Loucy (cell line): Measurements from ENCODE around the gene IFITM10.

Experiments
- H2AFZ ChIP-seq: fragments of 200-600 bp; sonication (generic); 2 replicates; pipeline ENCODE4 v1.6.0; 2016; ENCODE audit warnings: antibody characterized with exemption, mild to moderate bottlenecking, low read length, moderate library complexity
- H3F3A ChIP-seq: fragments of 200-600 bp; 2 replicates; pipeline ENCODE4 v1.6.0; 2016; ENCODE audit warnings: antibody characterized with exemption, low read depth, mild to moderate bottlenecking
- H3K27me3 ChIP-seq: fragments of 200-600 bp; sonication (generic); 2 replicates; pipeline ENCODE4 v1.6.1; 2014; ENCODE audit warnings: low read length, mild to moderate bottlenecking; ENCODE audit not compliant: insufficient read depth, poor library complexity, severe bottlenecking
- H3K36me3 ChIP-seq: fragments of 200-600 bp; sonication (generic); 2 replicates; pipeline ENCODE4 v1.6.1; 2016; ENCODE audit warnings: low read length; ENCODE audit not compliant: insufficient read depth
- H3K4me1 ChIP-seq: fragments of 200-600 bp; sonication (generic); 2 replicates; pipeline ENCODE4 v1.5.1; 2014; ENCODE audit warnings: low read length, mild to moderate bottlenecking; ENCODE audit not compliant: insufficient read depth, poor library complexity, severe bottlenecking
- H3K4me2 ChIP-seq: fragments of 200-600 bp; sonication (generic); 2 replicates; pipeline ENCODE4 v1.6.0; 2014; ENCODE audit warnings: antibody characterized with exemption, low read length, low read depth, mild to moderate bottlenecking; ENCODE audit not compliant: poor library complexity, severe bottlenecking
- H3K4me3 ChIP-seq: fragments of 200-600 bp; sonication (generic); 2 replicates; pipeline ENCODE4 v1.5.1; 2014; ENCODE audit warnings: low read length, mild to moderate bottlenecking, mixed read lengths; ENCODE audit not compliant: poor library complexity, severe bottlenecking
- H3K79me2 ChIP-seq: fragments of 200-600 bp; sonication (generic); 2 replicates; pipeline ENCODE4 v1.6.1; 2014; ENCODE audit warnings: low read length; ENCODE audit not compliant: insufficient read depth
- H3K9ac ChIP-seq: fragments of 200-600 bp; sonication (generic); 2 replicates; pipeline ENCODE4 v1.6.0; 2014; ENCODE audit warnings: mild to moderate bottlenecking, low read depth, low read length, moderate library complexity; ENCODE audit not compliant: poor library complexity, severe bottlenecking
- H3K9me2 ChIP-seq: fragments of 200-600 bp; sonication (generic); replicated peaks from 2 replicates; pipeline ENCODE4 v1.6.1; 2016; ENCODE audit warnings: low read depth, low read length, mixed read lengths
- H3K9me3 ChIP-seq: fragments of 200-600 bp; sonication (generic); 2 replicates; pipeline ENCODE4 v1.6.1; 2014; ENCODE audit warnings: mild to moderate bottlenecking, antibody characterized with exemption, low read length, low read depth; ENCODE audit not compliant: insufficient read depth
- H4K20me1 ChIP-seq: fragments of 200-600 bp; sonication (generic); 2 replicates; pipeline ENCODE4 v1.6.0; 2014; ENCODE audit warnings: antibody characterized with exemption, low read length, mild to moderate bottlenecking; ENCODE audit not compliant: insufficient read depth, poor library complexity, severe bottlenecking
- EZH2phosphoT487 ChIP-seq: fragments of 200-600 bp; IDR thresholded peaks from 2 replicates; pipeline ENCODE4 v1.6.1; 2018; ENCODE audit warnings: antibody characterized with exemption, mild to moderate bottlenecking, moderate library complexity, borderline replicate concordance
- TF ChIP-seq, protein P1 (sequence below): fragments of 200-600 bp; sonication (generic); conservative IDR thresholded peaks from 2 replicates; pipeline ENCODE4 v1.5.1; 2014; ENCODE audit warnings: mild to moderate bottlenecking, antibody characterized with exemption, low read length

Gene IFITM10

DNA sequence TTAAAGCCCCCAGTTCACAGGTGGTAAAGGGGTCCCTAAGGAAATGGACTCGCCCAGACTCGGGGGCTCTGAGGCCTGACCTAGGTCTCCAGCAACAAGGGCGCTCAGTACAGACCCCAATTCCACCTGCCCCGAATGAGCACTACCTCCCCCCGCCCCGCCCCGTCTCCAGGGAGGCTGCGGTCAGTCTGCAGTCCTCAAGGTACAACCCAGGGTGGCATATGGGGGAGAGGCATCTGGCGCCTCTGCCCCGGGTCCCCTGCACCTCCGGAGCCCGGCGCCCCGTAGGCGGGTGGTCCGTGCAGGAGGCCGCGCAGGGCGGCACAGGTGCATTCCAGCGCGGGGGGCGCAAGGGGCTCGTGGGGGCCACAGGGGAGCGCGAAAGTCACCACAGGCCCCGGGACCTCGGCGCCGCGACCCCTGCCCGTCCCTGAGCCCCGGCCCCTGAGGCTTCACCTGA, 13.0 kb upstream of the IFITM10 start:
- Histone ChIP-seq H3K9me2 (no peaks in the 10 kb centered on the region), H3K4me1 (peaks cover 49% of the 10 kb centered on the region), H3K9me3 (no peaks in the 10 kb centered on the region), H3F3A (peaks cover 6% of the 10 kb centered on the region; the same call in 1 of the 2 replicates), H3K27me3 (peaks cover 3% of the 10 kb centered on the region), H3K4me2 (peak overlapping the region; percentile 100), H4K20me1 (peaks cover 12% of the 10 kb centered on the region), H3K79me2 (peaks cover 54% of the 10 kb centered on the region), H2AFZ (no peak overlapping the region), H3K4me3 (peak overlapping the region; percentile 95), H3K36me3 (no peaks in the 10 kb centered on the region), H3K9ac (peak overlapping the region; percentile 99)
- TF ChIP-seq EZH2phosphoT487: no peak
- TF ChIP-seq, protein P1, sequence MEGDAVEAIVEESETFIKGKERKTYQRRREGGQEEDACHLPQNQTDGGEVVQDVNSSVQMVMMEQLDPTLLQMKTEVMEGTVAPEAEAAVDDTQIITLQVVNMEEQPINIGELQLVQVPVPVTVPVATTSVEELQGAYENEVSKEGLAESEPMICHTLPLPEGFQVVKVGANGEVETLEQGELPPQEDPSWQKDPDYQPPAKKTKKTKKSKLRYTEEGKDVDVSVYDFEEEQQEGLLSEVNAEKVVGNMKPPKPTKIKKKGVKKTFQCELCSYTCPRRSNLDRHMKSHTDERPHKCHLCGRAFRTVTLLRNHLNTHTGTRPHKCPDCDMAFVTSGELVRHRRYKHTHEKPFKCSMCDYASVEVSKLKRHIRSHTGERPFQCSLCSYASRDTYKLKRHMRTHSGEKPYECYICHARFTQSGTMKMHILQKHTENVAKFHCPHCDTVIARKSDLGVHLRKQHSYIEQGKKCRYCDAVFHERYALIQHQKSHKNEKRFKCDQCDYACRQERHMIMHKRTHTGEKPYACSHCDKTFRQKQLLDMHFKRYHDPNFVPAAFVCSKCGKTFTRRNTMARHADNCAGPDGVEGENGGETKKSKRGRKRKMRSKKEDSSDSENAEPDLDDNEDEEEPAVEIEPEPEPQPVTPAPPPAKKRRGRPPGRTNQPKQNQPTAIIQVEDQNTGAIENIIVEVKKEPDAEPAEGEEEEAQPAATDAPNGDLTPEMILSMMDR: no peak

DNA sequence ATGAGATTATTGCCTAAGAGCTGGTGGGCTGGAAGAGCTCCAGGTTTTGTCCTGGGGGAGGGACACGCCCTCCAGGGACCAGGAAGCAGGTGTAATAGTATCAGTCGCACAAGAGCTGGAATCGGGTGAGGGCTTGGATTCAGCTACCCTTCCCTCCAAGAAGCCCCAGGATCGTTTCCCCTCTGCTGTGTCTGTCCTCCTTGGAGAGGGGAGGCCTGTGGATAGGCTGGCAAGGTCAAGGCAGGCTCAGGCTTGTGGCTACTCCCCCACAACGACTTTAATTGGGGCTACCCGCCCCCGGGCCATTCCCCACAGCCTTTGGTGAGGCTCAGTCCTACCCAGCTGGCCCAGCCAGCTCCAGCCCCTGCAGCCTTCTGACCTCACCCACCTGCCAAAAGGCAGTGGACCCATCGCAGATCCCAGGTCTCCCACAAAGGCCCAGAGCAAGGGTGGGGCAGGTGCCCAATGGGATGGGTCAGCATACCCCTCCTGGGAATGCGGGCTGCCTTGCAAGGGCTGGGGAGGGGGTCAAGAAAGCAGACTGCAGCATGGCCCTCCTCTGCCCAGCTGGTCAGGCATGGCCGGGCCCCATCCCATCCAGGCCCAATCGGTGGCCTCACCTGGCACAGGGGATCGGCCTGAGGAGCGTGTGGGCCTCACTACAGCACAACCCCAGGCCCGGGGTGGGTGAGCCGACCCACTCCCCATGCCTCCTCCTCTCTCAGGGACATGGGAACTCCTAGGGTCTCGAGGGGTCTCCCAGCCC, 12.3 kb upstream of the IFITM10 start:
- Histone ChIP-seq H3K9me3 (no peaks in the 10 kb centered on the region), H3F3A (peaks cover 7% of the 10 kb centered on the region; the same call in 1 of the 2 replicates), H2AFZ (no peak overlapping the region), H3K4me1 (peaks cover 54% of the 10 kb centered on the region), H3K4me2 (peak overlapping the region; percentile 100), H4K20me1 (peaks cover 12% of the 10 kb centered on the region), H3K9me2 (no peaks in the 10 kb centered on the region), H3K36me3 (no peaks in the 10 kb centered on the region), H3K27me3 (peaks cover 3% of the 10 kb centered on the region), H3K4me3 (peak overlapping the region; percentile 95), H3K9ac (peak overlapping the region; percentile 99), H3K79me2 (peaks cover 58% of the 10 kb centered on the region)
- TF ChIP-seq, protein P1: no peak
- no peak for TF ChIP-seq EZH2phosphoT487

DNA sequence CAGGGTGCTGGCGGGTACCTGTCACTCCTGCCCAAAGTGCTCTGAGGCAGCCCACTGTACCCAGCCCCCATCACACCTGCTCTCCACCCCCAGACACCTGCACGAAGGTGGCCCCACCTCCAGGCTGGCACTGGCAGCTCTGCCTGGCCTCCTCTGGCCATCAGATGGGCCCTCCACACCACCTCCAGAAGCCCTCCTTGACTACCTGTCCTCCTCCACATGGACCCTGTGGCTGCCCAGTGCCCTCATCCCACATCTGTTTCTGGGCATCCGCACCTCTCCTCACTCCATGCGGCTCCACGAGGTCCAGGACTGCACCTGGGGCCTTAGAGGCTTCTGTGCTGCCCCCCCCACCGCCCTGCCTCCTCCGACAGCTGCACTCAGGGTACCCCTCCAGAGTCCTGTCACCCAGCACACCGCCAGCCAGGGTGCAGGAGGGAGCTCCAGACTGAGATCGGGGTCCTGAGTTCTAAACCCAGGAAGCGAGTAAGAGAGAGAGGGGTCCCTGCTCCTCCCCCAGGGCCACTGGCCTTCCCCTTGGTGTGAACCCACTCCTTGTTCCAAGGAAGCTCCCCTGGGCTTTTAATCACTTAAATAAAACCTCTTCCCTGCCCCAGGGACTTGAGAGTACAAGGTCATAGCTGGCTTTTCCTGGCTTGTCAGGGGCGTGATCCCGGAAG, 11.6 kb upstream of the IFITM10 start:
- Histone ChIP-seq H3K79me2 (peaks cover 65% of the 10 kb centered on the region), H3K36me3 (no peaks in the 10 kb centered on the region), H3K9me3 (no peaks in the 10 kb centered on the region), H2AFZ (no peak overlapping the region), H3F3A (peaks cover 7% of the 10 kb centered on the region; the same call in 1 of the 2 replicates), H3K27me3 (peaks cover 3% of the 10 kb centered on the region), H3K9ac (peak overlapping the region; percentile 99), H3K4me2 (peak overlapping the region; percentile 100), H3K4me1 (peaks cover 61% of the 10 kb centered on the region), H3K9me2 (no peaks in the 10 kb centered on the region), H4K20me1 (peaks cover 12% of the 10 kb centered on the region), H3K4me3 (peak overlapping the region; percentile 95)
- TF ChIP-seq EZH2phosphoT487: no peak
- TF ChIP-seq, protein P1: no peak
